Fibroblast of gingiva (primary cell): ENCODE results near the gene SGCD.

Experiments used
- DNase-seq: peaks from one replicate; pipeline ENCODE4 v3.0.0-alpha.2; 2011; ENCODE audit warnings: low read depth

The SGCD gene

GRCh38 chr5:156401804-156402203 lies 74.8 kb downstream of the SGCD start:
- DNase-seq: no peak

- no peak for DNase-seq
These were observed 75.5 kb downstream of the SGCD start for GRCh38 chr5:156402387-156402921.

GRCh38 chr5:156405988-156406387 lies 79.0 kb downstream of the SGCD start:
- no peak for DNase-seq

- no peak for DNase-seq
These were observed 80.3 kb downstream of the SGCD start for GRCh38 chr5:156407251-156407650.

GRCh38 chr5:156409834-156410233 lies 82.9 kb downstream of the SGCD start:
- no peak for DNase-seq

- DNase-seq: peak; percentile 28
These were observed 84.2 kb downstream of the SGCD start for GRCh38 chr5:156411185-156411613.

- no peak for DNase-seq
These were observed 85.0 kb downstream of the SGCD start for GRCh38 chr5:156411957-156412356.

- no peak for DNase-seq
These were observed 87.4 kb downstream of the SGCD start for GRCh38 chr5:156414391-156414790.

GRCh38 chr5:156419661-156420060 lies 92.7 kb downstream of the SGCD start:
- no peak for DNase-seq

GRCh38 chr5:156420665-156421064 lies 93.7 kb downstream of the SGCD start:
- no peak for DNase-seq

- DNase-seq: no peak
These were observed 94.8 kb downstream of the SGCD start for GRCh38 chr5:156421798-156422197.

- no peak for DNase-seq
These were observed 96.6 kb downstream of the SGCD start for GRCh38 chr5:156423597-156423996.

- no peak for DNase-seq
These were observed 100.4 kb downstream of the SGCD start for GRCh38 chr5:156427315-156427714.

- no peak for DNase-seq
These were observed 105.2 kb downstream of the SGCD start for GRCh38 chr5:156431956-156432829.

GRCh38 chr5:156432830-156433105 lies 105.8 kb downstream of the SGCD start:
- no peak for DNase-seq

- no peak for DNase-seq
These were observed 107.5 kb downstream of the SGCD start for GRCh38 chr5:156434471-156434870.

GRCh38 chr5:156435101-156435500 lies 108.1 kb downstream of the SGCD start:
- DNase-seq: no peak

GRCh38 chr5:156438076-156438475 lies 111.1 kb downstream of the SGCD start:
- no peak for DNase-seq

- no peak for DNase-seq
These were observed 117.9 kb downstream of the SGCD start for GRCh38 chr5:156444753-156445291.

- DNase-seq: no peak
These were observed 119.6 kb downstream of the SGCD start for GRCh38 chr5:156446526-156446925.

- DNase-seq: no peak
These were observed 123.8 kb downstream of the SGCD start for GRCh38 chr5:156450778-156451177.

- no peak for DNase-seq
These were observed 124.5 kb downstream of the SGCD start for GRCh38 chr5:156451505-156451904.

- no peak for DNase-seq
These were observed 129.9 kb downstream of the SGCD start for GRCh38 chr5:156456857-156457256.
